T follicular helper cell (primary cell): ENCODE measurements around the gene DMAP1.
"Not testable (repeated sequence)": the region's sequence is repeated elsewhere in the genome, so short reads cannot be mapped to it uniquely, and the experiment has no call there.

Experiments
- DNase-seq: peaks from one replicate; pipeline ENCODE4 v3.0.0-alpha.2; 2020; ENCODE audit warnings: low read depth
- total RNA-seq, 2 experiments: gene quantifications; one replicate each; lab custom pipeline; 2026; lab: John Stamatoyannopoulos, UW

DMAP1 gene, protein sequence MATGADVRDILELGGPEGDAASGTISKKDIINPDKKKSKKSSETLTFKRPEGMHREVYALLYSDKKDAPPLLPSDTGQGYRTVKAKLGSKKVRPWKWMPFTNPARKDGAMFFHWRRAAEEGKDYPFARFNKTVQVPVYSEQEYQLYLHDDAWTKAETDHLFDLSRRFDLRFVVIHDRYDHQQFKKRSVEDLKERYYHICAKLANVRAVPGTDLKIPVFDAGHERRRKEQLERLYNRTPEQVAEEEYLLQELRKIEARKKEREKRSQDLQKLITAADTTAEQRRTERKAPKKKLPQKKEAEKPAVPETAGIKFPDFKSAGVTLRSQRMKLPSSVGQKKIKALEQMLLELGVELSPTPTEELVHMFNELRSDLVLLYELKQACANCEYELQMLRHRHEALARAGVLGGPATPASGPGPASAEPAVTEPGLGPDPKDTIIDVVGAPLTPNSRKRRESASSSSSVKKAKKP
- total RNA-seq: 49.3 to 76.1 reads per million in 2 experiments

- DNase-seq: peak; percentile 73
These were observed at the start of gene DMAP1 for GRCh38 chr1:44213222-44214112. TSS of gene DMAP1 (plus strand) at chr1:44213471. CDS start at chr1:44213754, 283 bp downstream.

GRCh38 chr1:44168520-44169098 lies 44.7 kb upstream of the DMAP1 start:
- DNase-seq: no peak

DNA sequence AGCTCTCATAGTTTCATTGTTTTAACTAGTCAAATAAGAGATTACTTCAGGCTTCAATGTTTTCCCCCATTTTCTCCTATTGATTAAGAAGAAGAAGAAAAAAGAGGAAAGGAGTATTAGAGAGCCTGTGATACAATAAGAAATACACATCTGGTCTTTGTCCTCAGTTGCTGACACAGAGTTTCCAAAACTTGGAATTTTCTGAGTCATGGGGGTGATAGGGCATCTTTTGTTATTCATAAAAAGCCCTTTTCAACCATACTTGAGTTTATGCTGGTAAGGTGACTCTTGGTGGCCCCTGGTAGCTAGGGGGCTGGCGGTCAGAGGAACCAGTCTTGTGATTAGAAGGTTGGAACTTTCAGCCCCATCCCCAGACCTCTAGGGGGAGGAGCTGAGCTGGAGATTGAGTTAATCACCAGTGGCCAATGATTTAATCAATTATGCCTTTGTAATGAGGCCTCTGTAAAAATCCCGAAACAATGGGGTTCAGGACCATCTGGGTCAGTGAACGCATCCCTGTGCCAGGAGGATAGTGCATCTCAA lies 42.9 kb upstream of the DMAP1 start:
- no peak for DNase-seq

- DNase-seq: no peak
These were observed 38.6 kb upstream of the DMAP1 start for GRCh38 chr1:44174630-44175029.

GRCh38 chr1:44200336-44200735 lies 12.9 kb upstream of the DMAP1 start:
- DNase-seq: no peak

DNA sequence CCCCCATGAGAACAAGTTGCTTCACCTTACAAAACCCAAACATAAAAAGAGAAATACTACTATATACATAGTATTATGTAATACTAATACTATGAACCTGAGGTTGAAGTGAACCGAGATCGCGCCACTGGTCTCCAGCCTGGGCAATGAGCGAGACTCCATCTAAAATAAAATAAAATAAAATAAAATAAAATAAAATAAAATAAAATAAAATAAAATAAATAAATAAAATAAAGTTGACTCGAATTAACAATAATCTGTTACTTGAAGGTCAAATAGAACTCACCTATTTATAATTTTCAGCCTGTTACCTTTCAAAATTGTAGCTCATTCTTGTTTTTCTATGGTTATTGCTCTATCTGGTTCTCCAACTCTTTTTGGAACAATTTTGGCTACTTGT lies 6.7 kb upstream of the DMAP1 start:
- not testable (repeated sequence) for DNase-seq

GRCh38 chr1:44208226-44208625 lies 5.0 kb upstream of the DMAP1 start:
- no peak for DNase-seq

GRCh38 chr1:44210595-44210994 lies 2.7 kb upstream of the DMAP1 start:
- no peak for DNase-seq

GRCh38 chr1:44212355-44213221 lies 683 bp upstream of the DMAP1 start:
- DNase-seq: no peak

DNA sequence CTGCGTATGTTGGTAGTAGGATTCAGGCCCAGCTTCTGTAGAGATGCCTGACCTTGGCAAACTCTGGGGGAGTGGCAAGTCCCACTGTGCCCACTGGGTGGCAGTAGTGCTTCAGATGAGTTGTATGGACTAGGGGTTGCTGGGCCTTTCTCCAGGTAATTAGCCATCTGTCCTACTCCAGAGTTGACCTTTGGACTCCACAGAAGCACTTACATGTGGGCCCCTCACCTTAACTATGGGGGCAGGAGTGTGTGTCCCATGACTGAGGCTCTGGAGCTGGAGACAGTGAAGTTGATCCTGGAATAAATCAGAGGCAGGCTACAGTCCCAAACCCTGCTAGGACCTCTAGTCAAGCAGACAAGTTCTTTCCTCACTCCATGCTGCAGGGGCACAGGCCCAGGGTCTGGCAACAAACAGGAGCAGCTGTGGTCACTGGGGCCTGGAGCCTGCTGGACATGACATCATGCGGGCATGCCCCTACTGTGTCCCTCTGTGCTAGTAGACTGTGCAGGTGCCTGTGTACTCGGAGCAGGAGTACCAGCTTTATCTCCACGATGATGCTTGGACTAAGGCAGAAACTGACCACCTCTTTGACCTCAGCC lies 4.6 kb downstream of the DMAP1 start:
- DNase-seq: peak; percentile 57

DNA sequence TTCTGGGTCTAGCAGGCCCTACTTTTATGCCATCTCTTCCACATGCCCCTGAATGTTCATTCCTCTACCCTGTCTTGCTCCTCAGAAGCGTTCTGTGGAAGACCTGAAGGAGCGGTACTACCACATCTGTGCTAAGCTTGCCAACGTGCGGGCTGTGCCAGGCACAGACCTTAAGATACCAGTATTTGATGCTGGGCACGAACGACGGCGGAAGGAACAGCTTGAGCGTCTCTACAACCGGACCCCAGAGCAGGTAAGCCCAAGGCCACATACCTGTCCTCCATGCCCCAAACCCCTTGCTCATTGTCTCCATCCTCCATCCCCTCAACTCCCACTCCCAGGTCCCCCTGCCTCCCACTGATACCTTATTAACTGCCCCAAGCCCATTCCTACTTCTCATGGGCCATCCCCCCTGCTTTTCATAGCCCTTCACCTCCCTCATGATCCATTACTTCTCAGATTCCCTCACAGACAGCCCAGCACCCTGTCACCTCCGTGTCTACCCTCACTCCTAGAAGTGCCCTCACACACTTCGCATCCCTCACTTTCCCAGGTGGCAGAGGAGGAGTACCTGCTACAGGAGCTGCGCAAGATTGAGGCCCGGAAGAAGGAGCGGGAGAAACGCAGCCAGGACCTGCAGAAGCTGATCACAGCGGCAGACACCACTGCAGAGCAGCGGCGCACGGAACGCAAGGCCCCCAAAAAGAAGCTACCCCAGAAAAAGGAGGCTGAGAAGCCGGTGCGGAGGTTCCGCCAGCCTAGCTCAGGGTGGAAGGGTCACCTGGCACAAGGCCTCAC lies 5.4 kb downstream of the DMAP1 start:
- DNase-seq: no peak

DNA sequence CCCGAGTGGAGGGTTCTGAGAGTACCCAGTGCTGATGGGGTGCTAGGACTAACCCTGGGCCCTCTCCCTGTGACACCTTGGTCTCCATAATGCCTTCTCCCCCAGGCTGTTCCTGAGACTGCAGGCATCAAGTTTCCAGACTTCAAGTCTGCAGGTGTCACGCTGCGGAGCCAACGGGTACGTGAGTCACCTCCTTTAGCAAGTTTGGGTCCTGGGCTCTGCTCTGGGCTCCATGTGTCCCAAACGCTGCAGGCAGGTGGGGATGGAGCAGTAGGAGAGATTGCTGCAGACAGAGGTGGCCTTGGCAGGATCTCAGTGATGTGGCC lies 6.0 kb downstream of the DMAP1 start:
- DNase-seq: no peak

- no peak for DNase-seq
These were observed 6.9 kb downstream of the DMAP1 start for GRCh38 chr1:44220001-44220751.

DNA sequence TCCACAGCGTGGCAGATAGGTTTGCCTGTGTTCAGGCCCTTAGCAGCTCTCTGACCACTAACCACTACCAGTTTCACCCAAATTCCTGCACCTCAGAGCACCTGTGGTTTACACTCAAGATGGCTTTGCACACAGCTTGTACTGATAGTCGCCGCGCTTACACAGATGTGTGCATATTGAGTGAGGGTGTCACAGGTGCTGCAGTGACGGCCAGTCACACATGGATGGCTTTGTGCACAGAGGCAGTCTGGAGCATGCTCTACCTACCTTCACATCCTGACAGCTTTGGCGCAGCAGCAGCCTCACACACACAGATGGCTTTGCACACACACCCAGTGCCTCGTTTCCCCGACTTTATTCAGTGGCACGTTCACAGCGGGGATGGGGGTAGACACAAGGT lies 7.5 kb downstream of the DMAP1 start:
- DNase-seq: no peak

DNA sequence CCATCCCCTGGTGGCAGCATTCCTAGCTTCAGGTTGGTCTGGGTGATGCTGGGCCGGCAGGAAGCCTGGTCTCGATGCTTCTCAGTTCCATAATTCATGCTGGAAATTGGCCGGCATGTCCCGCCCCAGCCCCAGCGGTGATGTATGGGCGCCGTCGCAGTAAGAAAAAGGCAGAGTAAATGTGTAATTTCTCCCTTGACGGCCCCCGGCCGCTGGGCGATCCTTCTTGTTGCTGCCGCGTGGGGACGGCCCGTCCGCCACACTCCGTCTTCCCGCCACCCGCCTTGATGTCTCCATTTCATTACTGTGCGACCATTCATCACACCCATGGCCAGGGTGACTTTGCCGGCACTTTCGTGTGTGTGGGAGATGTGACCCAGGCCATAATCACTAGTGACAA lies 8.5 kb downstream of the DMAP1 start:
- DNase-seq: no peak

DNA sequence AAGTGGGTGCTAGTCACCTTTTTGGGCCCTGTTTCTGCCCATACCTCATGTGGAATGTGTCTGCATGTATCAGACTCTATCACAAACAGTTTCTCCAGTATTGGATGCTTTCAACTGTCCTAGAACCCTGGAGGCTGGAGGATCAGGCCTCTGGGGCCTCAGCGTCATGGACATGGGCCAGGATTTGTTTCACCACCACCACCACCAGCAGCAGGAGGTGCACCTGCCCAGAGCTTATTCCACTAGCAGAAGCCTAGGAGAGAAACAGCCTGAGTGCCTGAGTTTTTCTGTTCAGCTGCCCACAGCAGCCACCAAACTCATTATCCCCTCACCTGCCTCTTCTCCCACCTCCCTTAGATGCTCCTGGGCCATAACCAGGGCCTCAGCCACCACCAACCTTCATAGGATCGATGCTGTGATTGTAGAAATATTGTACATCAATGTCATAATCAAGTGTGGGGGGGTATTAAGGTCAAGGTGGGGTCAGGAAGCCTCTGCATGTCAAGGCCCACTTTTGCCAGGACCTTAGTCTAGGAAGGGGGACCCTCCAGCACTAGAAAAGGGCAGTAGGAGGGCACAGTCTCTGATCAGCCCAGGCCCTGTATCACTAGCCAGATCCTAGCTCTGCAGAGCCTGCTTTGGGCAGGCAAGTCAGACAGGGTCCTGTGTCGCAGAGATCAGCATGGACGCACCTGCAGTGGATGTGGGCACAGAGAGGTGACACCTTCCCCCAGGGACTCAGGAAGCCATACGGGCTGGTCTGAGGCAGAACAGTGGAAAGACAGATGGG lies 9.3 kb downstream of the DMAP1 start:
- DNase-seq: no peak

GRCh38 chr1:44223187-44223610 lies 9.9 kb downstream of the DMAP1 start:
- DNase-seq: no peak

GRCh38 chr1:44225761-44226160 lies 12.5 kb downstream of the DMAP1 start:
- DNase-seq: no peak
